ENCODE measurements around the gene PRMT1.
"Not testable (repeated sequence)": the region's sequence is repeated elsewhere in the genome, so short reads cannot be mapped to it uniquely, and the experiment has no call there.

PRMT1 gene

DNA sequence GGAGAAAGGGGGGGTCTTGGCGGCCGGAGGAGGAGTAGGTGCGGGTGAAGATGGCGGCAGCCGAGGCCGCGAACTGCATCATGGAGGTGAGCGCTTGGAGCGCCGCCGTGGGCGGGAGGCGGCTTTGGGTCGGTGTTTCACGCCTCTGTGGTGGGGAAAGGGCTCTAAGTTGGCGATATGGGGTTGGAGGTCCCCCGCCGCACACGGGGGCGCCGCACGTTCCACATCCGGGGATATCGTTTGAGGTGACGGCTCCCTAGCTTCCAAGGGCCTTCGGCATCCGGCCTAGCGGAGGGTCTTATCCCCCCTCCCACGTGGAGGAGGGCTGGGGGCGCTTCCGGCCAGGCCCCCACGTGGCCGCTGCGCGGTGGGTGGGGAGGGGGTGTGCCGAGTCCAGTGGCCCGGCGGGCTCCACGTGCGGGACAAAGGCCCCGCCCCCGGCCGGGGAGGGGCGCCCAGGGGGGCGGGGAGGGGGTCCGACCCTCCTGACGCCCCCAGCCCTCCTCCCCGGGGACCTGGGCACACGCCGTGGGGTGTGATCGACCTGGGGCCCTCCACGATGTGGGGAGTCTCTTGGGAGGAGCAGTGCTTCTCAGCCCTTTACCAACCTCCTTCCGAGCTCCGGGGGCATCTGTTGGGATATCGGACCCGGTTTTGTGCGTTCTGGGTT, at the start of gene PRMT1:
PRMT1 (plus strand) TSS at position 41 of the 670 bp plus-strand sequence; CDS start at position 51, 10 bp downstream.
- FAIRE-seq: no peak

DNA sequence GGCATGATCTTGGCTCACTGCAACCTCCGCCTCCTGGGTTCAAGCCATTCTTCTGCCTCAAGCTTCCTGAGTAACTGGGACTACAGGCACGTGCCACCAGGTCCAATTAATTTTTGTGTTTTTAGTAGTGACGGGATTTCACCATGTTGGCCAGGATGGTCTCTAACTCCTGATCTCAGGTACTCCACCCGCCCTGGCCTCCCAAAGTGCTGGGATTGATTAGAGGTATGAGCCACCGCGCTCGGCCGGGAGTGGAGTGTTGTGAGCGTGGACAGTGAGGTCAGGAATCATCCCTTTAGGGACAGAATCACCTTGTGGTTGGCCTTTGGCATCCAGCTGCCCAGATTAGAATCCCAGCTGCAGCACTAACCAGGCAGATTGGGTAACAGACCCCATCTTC, 47.4 kb upstream of the PRMT1 start:
- no peak for FAIRE-seq

DNA sequence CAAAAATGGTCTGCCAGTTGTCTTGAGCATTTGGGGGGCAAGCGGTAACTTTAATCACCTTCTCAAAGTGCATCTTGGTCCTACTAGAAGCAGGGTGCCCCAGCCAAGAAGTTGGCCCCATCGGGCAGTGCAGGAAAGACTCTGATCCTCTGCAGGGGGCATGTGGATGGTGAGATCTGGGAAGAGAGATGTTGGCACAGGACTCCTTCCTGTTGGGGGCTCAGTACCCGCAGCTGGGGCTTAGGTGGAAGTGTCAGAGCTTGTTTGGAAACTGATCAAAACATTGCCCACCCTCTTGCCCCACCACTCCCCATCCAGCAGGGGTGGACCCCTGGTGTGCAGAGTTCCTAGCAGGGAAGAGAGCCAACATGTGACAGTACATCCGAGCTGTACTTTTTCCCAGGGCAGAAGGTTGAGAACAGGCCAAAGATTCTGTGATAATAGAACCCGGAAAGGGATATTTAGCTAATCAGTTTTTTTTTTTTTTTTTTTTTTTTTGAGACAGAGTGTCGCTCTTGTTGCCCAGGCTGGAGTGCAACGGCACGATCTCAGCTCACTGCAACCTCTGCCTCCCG, 46.0 kb upstream of the PRMT1 start:
- FAIRE-seq: no peak

DNA sequence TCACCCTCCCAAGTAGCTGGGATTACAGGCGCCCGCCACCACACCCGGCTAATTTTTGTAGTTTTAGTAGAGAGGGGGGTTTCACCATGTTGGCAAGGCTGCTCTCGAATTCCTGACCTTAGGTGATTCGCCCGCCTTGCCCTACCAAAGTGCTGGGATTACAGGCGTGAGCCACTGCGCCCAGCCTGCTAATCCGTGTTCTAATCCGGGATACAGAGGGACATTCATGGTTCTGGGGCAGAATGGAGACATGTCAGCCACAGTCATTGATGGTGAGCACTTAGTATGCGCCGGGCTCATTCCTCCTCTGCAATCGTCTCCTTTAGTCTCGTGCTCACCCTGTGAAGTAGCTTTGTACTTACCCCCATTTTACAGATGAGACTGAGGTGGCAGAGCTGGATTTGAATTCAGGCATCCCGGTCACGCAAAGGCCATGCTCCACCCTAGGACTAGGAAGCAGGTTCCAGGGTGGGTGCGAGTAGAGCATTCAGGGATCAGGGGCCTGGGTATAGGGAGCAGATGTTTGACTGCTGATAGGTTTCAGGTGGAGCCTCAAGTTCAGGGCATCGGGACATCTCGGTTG, 45.4 kb upstream of the PRMT1 start:
- FAIRE-seq: no peak

DNA sequence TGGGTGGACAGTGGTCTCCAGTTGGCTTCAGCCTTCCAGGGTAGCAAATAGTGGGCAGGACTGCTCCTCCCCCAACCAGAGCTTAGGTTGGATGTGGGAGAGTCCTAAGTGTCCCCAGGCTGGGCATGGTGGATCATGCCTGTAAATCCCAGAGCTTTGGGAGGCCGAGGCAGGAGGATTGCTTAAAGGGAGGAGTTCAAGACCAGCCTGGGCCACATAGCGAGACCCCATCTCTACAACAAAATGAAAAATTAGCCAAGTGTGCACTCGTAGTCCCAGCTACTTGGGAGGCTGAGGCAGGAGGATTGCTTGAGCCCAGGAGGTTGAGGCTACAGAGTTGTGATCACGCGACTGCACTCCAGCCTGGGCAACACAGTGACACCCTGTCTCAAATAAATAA, 44.5 kb upstream of the PRMT1 start:
- no peak for FAIRE-seq

DNA sequence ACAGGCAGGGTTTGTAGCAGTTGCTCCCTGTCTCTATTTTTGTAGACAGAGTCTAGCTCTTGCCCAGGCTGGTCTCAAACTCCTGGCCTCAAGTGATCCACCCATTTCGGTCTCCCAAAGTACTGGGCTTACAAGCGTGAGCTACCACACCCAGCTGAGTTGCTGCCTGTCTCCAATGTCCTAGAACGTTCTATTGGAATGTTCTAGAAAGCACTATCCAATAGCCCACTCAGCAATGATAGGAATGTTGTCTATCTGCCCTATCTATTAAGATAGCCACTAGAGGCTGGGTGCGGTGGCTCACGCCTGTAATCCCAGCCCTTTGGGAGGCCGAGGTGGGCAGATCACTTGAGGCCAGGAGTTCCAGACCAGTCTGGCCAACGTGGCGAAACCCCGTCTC, 43.8 kb upstream of the PRMT1 start:
- not testable (repeated sequence) for FAIRE-seq

DNA sequence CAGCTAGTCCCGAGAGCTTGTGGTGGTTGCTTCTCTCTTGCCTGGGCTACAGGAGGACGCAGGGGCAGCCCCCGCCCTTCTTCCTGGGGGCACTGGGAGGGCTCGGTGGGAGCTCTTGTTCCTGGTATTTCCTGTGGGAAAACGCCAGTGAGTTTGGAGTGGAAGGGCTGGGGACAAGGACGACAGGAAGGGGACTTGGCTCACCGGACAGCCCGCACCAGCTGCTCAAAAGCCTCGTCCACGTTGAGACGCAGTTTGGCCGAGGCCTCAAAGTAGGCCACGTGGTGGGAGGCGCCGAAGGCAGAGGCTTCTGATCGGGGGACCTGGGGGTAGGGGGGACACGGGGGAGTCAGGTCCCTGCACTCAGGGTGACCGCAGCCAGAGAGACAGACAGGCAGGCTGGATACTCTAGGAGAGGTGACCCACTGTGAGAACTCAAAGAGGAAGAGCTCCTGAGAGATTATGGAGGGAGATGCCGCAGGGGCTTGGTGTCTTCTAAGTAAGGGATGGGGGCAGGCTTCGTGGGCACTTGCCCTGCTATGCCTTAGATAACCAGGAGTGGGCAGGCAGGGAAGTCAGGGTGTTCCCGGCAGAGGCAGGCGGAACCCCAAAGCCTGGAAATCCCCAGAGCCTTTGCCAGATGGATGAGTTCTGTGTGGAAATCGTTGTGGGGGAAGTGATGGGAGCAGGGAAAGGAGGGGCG, 41.4 kb upstream of the PRMT1 start:
- no peak for FAIRE-seq

DNA sequence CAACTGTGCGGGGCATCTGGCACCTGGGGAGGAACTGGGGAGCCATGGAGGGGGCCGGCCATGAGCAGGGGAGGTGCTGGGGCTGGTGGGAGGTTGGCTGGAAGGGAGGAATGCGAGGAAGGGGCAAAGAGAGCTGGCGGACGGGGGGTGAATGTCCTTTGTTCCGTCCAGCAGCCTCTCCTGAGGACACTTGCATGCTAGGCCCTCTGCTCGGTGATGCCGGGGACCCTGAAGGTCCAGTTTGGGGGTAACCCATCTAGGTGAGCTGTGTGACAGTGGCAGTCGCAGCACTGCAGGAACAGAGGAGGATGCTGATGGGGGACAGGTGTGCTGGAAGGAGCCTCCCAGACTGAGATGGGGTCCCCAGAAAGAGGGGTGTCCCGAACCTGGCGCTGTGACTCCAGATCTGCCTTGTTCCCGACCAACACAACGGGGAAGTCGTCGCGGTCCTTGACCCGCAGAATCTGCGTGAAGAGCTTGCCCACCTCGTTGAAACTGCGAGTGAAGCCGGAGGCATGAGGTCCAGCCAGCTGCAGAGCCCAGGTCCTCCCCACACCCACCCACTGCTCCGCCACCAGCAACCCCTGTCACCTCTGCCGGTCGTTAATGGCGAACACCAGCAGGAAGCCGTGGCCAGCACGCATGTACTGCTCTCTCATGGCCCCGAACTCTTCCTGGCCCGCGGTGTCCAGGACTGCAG, 40.7 kb upstream of the PRMT1 start:
- FAIRE-seq: no peak

DNA sequence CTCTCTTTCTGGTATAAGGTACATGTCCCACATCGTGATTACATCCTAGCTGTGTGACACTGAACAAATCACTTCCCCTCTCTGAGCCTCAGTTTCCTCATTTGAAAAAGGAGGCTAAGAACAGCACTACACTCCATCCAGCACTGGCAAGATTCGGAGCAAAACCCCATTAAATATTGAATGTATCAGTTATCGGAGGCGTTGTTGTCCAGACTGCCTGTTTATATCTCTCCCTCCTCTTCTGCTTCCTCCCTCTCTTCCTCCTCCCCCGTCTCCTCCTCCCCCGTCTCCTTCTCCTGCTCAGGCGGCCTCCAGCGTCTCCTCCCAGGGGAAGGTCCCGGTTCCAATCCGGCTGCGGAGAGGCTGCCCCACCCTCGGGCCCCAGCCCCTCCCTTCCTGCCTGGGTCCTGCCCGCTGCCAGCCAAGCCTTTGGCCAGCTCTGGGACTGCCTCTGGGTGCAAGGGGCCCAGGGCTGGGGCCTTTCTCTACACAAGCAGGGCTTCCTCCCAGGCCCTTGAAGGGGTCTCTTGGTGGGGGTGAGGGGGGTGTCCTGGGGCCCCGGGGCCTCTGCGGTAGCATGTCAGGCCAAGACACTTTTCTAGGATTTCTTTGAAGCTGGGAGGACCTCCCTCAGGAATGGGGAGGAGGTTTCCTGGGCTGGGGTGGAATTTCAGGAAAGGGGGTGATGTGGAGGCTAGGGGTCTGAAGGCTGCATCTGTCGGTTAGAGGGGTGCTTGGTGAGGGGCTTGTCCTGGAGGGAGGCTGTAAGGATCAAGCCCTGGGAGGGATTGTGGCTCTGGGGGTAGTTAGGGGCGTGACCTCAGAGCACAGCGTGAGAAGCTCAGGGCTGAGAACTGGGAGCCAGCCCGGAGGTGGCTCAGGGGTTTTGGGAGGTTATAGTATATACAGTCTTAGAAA, 39.0 kb upstream of the PRMT1 start:
- FAIRE-seq: no peak

DNA sequence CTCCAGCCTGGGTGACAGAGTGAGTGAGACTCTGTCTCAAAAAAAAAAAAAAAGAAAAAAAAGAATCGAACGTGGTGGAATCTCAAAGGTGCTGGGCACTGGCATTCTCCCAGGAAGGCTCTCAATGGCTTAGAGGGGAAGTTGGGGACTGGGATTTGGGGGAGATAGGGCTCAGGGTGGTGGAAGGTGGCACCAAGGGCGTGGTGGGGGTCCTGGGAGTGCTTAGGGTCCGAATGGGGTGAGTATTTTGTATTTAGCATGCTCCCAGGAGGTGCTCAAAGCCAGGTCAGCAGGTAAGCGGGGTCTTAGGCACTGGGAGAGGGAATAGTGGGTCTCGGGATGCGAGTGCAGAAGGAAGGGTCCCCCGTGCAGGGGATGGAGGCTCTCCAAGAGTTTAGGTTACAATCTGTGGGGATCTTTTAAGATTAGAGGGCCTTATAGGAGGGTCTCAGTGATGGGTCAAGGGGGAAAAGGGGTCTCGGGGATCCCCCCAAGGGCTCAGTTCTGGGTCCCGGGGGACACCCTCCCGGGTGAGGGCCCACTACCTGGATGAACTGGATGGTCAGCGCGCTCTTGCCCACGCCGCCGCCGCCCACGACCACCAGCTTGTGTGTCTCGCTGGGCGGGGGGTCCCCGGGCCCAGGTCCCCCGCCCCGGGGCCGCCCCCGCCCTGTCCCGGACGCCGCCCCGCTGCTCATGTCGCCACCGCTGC, 37.5 kb upstream of the PRMT1 start:
- FAIRE-seq: no peak

DNA sequence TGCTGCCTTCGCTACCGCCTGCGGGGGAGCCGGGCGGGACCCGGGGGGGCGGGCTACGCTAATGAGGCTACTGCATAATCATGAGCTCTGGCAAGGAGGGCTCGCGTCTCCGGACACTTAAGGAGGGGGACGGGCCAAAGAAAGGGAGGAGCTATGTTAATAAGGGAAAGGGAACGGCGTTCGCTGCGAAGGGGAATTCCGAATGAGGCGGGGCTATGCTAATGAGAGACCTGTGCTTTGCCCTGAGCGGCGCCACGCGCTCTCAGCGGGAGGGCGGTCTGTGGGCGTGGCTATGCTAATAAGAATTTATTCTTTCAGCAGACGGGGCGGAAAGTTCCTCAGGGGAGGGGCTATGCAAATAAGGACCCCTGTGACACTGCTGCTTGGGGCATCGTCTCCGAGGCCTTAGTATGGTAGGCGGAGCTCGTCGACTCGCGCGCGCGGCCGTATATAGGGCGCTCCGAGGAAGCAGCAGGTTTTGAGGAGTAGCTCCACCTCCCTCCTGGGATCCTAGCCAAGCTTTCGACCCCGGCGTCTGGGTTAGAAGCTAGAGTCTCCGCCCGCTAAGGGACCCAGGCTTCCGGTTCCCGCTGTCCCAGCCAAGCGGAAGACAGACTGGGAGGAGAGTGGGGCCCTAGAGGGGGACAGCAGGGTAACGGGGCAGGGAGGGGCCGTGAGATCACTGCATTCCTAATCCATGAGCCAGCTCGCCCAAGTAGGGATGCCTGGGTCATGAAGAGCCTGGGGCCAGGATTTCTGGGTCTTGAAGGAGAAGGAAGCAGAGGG, 36.8 kb upstream of the PRMT1 start, which contains the start of gene RRAS:
RRAS (minus strand) TSS at position 31 of the 786 bp plus-strand sequence. CDS start 45 bp downstream, outside the sequence.
- FAIRE-seq: peak; percentile 58

DNA sequence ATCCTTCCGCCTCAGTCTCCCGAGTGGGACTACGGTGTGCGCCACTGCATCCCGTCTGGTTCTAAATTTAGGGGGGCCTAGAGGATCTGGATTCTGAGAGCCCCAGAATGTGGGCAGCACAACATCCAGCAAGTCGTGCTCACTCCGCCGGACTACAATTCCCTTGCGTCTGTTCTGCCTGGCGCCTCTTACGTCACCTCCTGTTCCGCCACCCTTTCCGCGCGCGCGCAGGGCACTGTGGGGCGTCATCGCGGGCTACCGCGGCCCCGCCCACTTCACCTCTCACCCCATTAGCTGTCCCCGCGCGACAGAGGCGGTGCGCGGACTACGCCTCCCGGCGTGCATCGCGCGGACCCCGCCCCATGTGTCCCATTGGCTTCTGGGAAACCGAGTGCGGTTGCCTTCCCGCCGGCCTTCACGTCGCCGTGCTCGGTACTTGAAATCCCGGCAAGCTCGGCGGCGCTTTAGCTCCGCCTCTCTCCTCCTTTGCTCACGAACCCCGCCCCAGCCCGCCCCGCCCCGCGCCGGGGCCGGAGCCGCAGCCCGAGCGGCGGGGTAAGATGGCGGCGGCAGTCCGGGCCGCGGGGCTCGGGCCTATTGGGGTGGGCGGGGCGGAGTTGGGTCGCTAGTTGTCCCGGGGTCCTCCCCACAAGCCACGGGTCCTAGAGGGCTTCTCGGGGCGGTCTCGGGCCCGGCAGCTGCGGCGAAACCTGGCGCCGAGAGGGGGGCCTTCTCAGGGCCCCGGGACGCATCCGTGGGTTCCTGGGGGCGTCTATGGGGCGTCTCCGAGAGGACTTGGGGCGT, 35.2 kb upstream of the PRMT1 start, which contains the start of gene SCAF1:
SCAF1 (plus strand) TSS at position 522 of the 804 bp plus-strand sequence. CDS start 2,818 bp downstream, outside the sequence.
- FAIRE-seq: peak; percentile 89

DNA sequence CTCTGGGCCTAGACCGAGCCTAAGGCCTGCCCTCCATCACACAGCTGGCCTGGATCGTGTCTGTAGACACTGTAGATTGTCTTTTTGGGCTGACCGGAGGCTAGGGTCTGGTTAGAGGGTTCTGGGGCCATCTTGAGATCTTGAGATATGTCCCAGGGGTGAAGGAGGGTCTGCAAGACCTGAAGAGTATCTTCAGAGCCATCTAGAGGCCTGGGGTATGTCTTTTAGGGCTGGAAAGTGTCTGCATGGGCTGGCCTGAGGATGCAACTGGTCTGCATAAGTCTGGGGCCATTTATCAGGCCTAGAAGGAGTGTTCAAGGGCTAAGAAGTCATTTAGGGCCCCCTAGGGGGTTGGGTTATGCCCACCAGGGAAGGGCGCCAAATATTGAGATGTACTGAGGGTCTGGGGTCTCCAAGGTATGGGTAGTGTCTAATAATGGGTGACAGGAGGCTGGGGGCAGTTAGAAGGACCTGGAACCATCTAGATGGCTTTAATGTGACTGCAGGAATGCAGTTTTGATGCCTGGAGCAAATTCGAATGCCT, 34.5 kb upstream of the PRMT1 start:
- no peak for FAIRE-seq

DNA sequence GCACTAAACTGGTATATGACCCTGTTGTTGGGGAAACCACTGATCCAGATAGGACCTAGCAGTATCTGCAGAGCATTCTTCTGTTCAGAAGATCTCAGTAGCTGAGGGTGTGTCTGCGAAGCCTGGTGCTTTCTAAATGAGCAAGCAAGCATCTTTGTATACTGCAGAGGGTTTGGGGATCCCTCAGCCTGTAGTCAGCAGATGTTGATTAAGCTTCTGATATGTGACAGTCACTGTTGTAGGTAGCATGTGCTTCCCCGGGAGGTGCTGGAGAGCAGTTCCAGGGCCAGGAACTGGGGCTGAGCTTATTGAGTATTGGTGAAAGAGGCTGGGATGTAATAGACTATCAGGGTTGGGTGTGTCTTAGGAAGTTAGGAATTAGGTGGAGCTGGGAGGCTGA, 33.6 kb upstream of the PRMT1 start:
- no peak for FAIRE-seq

DNA sequence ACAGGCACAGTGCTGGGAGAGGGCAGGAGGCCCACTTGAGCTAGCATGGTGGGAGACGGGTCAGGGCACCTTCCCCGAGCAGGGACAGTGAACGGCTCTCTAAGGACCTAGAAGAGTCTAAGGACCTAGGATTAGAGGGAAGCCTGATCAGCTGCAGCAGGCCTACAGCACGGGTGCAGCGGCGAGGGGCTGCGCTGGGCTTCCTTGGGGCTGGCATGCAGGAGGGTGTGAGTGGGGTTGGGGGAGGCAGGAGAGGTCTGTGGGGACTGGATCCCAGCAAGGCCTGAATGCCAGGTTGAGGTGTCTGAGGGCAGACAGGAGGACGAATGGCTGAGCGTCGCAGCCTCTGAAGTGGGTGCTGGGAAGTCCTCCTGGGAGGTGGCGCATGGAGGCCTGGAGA, 31.5 kb upstream of the PRMT1 start:
- FAIRE-seq: no peak

DNA sequence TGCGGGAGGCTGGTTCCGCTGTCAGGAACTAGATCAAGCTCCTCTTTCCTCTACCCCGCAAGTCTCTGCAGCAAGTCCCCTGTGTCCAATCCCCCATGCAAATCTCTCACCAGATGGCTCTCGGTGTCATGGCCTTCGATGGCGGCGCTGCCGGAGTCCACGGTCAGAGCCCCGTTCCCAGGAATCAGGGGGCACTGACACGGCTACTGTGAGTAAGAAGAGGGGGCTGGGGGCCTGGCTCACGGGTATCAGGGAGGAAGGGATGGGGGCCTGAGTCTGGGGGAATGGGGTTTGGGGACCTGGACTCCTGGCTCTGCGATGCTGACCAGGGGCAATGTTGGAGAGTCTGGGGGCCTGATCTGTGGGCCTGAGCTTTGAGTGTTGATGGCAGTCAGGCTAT, 31.1 kb upstream of the PRMT1 start:
- FAIRE-seq: no peak

DNA sequence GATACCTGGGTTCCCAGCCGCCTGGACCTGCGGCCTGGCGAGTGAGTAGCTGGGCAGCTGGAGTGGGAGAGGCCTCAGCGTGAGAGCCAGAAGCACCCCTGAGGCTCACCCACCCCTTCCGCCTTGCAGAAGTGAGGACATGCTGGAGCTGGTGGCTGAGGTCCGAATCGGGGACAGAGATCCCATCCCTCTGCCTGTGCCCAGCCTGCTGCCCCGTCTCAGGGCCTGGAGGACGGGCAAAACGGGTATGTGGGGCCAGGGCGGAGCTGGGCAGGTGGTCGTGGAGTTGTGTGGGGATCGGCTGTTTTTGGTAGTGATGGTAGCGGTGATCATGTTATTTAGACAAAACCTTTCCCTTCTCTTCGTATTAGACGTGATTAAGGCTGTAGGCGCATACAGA, 30.5 kb upstream of the PRMT1 start:
- FAIRE-seq: no peak

DNA sequence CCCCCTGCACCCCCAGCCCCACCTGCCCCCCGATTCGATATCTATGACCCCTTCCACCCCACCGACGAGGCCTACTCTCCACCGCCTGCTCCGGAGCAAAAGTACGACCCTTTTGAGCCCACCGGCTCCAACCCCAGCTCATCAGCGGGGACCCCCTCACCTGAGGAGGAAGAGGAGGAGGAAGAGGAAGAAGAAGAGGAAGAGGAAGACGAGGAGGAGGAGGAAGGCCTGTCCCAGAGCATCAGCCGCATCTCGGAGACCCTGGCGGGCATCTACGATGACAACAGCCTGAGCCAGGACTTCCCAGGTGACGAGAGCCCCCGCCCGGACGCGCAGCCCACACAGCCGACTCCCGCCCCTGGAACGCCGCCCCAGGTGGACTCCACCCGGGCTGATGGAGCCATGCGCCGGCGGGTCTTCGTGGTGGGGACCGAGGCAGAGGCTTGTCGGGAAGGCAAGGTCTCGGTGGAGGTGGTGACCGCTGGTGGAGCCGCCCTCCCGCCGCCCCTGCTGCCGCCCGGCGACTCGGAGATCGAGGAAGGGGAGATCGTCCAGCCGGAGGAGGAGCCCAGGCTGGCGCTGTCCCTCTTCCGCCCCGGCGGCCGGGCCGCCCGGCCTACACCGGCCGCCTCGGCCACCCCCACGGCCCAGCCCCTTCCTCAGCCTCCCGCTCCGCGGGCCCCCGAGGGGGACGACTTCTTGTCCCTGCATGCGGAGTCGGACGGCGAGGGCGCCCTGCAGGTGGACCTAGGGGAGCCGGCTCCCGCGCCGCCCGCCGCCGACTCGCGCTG, 25.8 kb upstream of the PRMT1 start:
- no peak for FAIRE-seq
